HG02840 (cell line): Measurements from ENCODE around the gene SAXO2.
A peak's percentile ranks its signal among the peaks of the same experiment; 100 is the strongest.
"Not testable (repeated sequence)": the region's sequence is repeated elsewhere in the genome, so short reads cannot be mapped to it uniquely, and the experiment has no call there.

ENCODE experiments used
- ATAC-seq: cut with Tn5 transposase; IDR thresholded peaks from one replicate; pipeline ENCODE4 v1.9.1; 2021; ENCODE audit warnings: mild to moderate bottlenecking, moderate library complexity, moderate number of reproducible peaks; ENCODE audit not compliant: unreplicated experiment, low FRiP score

The SAXO2 gene

DNA sequence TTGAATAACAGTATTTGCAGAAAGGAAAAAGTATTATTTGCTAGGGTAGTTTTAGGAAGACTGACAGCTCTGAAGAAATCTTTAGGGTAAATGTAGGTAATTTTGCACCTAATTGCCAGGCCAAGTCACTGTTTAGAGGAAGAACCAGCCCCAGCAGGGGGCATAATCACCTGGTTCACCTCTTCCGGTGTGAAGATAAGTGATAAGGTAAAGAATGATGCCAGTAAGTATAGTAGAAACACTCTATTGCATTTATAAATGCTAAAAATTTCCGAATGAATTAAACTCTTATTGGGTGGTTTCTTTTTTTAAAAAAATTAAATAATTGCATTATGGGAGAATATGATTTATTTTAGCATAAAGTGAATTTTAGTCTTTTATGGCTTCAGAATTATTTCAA lies 21.8 kb downstream of the SAXO2 start:
- not testable (repeated sequence) for ATAC-seq

DNA sequence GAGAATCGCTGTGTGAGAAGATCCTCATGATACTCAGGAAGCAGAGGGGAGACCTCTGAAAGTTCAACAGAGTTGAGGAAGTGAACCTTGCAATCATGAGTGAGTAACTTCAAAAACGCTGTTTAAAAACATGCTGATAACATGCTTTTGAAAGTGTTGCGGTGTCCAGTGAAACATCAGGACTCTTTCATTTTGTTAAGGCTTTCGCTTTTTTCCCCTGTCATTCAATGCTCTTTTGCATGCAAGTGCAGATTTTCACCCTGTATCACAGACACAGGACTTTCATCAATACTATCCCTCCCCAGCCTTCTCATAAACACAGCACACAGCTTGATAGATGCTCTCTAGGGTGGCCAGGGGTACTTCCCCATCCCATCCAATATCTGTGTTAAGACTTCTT lies 23.9 kb downstream of the SAXO2 start:
- ATAC-seq = peak; percentile 70

DNA sequence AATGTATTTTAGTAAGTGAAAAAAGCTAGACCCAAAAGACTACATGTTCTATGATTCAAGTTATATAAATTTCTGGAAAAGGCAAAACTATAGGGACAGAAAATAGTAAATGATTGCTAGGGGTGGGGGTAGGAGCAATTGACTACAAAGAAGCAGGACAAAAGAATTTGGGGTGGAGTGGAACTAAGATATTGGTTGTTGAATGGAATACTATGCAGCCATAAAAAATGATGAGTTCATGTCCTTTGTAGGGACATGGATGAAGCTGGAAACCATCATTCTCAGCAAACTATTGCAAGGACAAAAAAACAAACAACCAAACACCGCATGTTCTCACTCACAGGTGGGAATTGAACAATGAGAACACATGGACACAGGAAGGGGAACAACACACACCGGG lies 25.6 kb downstream of the SAXO2 start:
- ATAC-seq = not testable (repeated sequence)

DNA sequence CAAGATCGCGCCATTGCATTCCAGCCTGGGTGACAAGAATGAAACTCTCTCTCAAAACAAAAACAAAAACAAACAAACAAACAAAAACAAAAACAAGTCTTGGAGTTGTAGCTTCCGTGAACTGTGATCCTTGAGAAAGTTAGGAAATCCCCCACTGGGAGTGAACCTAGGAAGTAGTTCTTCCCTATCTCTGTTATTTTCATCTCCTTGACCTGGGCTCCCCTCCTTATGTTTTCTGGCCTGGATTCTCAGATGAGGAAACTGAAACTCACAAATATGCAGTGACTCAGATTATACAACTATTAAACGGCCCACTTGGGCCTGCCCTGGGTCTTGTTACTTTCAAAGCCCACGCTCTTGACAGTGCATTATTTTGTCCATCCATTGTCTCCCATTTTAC lies 29.7 kb downstream of the SAXO2 start:
- no peak for ATAC-seq

DNA sequence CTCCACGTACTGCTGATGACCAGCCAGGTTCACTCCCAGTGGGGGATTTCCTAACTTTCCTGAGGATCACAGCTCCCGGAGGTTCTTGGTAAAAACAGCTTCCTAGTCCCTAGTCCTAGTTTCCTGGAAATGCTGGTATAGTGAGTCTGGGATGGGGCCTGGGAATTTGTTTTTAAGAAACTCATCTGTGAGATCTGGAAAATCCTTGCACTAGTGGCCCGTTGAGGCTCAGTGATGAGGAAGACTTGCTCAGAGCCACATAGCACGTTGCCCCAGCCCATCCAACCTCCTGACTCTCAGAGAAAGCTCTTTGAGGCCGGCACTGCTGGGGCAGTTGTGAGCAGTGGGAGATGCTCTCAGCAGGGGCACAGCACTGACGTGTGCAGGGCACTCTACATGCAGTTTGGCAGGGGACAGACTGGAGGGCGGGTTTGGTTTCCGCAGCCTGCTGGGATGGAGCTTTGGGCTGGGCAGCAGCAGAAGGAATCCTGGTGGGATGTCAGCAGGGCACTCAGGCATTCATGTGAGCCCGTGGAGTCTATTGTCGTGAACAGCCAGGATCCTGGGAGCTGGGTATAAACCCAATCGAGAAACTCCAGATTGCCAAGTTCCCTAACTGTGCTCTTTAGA lies 31.6 kb downstream of the SAXO2 start:
- ATAC-seq = no peak

DNA sequence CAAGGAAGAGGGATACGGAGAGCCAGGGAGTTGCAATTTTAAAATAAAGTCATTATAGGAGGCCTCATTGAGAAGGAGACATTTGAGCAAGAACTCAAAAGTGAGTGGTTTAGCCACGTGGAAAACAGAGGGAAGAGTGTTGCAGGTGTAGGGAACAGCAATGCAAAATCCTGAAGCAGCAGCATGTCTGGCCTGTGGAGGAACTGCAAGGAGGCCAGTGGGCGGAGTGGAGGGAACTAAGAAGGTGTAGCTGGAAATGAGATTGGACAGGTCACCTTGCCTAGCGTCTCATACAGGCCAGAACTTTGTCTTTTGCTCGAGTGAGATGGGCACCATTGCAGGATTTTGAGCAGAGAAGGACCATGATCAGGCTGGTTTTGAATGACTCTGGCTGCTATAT lies 34.9 kb downstream of the SAXO2 start:
- no peak for ATAC-seq

DNA sequence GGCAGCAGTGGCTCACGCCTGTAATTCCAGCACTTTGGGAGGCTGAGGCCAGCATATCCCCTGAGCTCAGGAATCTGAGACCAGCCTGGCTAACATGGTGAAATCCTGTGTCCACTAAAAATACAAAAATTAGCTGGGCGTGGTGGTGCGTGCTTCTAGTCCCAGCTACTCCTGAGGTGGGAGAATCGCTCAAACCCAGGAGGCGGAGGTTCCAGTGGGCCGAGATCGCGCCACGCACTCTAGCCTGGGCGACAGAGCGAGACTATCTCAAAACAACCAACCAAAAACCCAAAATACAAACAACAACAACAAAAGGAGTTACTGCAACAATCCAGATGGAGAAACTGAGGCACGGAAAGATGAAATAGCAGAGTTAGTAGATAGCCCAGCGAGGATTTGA lies 35.4 kb downstream of the SAXO2 start:
- no peak for ATAC-seq

DNA sequence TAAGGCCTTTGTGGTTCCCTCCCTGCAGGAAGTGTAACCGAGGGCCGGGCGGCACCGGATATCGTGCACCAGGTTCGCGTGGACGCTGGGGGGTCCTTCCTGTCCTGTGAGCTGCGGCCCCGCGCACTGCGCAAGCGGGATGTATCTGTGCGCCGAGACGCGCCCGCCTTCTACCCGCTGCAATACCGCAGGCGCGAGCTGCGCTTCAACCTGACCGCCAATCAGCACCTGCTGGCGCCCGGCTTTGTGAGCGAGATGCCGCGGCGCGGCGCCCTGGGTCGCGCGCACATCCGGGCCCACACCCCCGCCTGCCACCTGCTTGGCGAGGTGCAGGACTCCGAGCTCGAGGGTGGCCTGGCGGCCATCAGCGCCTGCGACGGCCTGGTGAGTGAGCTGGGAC lies 35.9 kb downstream of the SAXO2 start:
- no peak for ATAC-seq

DNA sequence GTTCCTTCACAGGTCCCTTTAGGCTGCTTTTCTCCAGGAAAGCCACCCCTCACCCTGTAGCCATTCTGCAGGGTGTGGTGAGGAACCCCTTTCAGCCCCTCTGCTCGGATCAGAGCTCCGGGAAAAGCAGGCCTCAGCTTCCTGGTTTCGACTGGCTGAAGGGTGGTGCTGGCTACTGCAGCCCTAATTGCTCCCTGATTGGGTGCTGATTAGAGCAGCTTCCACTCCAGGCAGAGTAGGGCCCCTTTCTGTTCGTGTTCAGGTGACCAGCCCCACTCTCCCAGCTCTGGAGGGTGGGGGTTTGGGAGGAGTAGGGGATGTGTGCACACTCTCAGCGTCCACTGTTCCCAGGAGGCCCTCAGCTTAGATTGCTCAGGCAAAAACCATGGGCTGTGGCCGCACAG lies 36.9 kb downstream of the SAXO2 start:
- ATAC-seq = not testable (repeated sequence)

DNA sequence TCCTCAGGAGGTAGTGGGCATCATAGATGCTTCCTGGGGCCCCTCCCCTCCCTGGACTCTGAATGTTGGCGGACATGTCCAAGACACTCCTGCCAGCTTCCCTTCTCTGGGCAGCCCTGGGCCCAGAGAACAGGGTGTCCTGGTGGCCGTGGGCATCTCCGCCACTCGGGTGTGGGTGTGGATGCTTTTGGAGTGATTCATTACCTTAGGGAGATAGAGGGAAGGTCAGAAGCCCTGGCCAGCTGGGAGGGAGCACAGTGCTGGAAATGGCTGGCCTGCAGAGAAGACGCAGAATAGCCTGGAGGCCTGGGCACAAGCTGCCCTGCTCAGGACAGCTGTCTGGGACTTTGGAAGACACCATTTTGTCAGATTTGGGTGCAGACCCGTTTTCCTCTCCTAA lies 37.7 kb downstream of the SAXO2 start:
- ATAC-seq = not testable (repeated sequence)

DNA sequence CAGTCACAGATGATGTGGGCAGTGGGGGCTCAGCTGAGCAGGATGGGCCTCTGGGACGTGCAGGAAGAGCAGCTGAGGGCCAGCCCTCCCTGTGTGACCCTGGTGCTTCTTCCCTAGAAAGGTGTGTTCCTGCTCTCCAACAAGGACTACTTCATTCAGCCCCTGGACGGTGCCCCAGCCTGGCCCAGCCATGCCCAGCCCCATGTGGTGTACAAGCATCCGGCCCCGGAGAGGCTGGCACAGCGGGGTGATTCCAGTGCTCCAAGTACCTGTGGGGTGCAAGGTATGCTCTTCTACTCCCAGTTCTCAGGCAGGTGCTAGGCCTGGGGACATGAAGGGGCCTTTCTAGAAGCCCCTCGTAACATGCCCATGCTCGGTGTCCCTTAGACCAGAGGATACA lies 38.3 kb downstream of the SAXO2 start:
- no peak for ATAC-seq

DNA sequence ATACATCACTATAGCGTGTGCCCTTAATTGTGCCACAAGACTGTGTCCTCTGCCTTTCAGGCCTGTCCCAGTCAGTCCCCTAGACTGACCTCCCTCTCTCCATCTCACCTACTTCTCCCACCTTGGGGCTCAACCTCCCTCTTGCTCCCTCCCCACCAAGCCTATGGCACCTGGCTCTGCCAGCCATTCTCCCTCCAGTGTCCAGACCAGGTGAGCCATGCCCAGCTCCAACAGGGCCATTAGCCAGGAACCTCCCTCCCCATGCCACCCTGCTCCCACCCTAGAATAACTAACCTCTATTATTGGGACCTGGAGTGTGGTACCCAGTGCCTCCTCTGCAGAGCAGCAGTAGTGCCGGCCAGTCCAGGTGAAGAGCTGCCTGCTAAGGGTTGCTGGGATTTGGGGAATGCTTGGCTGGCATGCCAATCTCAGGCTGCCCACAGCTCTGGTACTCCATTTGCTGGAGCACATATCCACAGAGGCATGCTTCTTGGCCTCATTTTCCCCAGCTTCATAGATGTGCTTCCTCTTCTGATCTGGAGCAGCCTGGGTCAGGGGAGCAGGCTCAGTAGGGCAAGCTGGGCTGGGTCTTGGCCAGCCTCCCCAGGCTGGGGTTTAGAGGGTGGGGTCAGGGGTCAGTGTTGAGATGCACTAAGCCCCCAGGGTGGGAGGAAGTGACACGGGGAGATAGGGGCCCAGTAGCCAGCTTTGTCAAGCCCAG lies 38.8 kb downstream of the SAXO2 start:
- no peak for ATAC-seq

DNA sequence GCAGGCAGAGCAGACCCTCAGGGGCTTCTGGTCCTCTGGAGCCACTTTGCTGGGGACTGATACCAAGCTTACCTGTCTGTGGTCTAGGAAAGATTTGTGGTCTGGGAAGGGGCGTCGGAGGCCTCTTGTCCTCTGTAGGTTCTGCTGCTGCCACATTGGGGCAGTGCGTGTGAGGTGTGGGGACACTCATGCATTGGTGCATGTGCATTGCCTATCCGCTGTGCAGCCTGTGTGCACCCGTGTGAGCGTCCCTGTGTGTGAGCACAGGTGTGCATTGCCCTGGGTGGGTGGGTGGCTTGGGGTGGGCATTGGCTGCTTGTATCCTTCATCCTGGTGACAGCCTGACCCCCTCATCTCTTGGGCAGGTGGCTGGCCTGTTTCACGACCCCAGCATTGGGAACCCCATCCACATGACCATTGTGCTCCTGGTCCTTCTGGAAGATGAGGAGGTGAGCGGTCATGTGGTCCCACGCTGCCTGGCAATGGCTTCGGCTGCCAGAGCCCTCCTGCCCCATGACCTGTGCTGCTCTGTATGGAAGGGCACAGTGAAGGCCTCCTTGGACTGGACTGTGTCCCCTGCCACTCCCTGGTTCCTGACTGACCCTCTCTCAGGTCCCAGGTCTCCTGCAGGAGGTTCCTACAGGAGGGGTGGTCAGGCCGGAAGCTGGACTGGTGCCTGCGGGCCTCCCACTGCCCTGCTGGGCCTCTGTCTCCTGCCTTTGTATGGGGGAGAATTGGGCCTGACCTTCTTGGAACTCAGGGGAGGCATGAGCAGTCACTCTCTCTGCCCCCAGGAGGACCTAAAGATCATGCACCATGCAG lies 41.5 kb downstream of the SAXO2 start:
- ATAC-seq = no peak

DNA sequence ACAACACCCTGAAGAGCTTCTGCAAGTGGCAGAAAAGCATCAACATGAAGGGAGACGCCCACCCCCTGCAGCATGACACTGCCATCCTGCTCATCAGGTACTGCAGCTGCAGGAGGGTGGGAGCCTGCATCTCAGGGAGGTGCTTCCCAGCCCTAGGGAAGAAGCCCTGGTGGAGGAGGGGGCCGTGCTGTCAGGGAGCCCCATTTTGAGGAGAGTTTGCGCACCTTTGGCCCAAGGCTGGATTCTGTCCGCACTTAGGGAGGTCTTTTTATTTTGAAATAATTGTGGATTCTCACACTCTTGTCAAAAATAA lies 42.1 kb downstream of the SAXO2 start:
- no peak for ATAC-seq

DNA sequence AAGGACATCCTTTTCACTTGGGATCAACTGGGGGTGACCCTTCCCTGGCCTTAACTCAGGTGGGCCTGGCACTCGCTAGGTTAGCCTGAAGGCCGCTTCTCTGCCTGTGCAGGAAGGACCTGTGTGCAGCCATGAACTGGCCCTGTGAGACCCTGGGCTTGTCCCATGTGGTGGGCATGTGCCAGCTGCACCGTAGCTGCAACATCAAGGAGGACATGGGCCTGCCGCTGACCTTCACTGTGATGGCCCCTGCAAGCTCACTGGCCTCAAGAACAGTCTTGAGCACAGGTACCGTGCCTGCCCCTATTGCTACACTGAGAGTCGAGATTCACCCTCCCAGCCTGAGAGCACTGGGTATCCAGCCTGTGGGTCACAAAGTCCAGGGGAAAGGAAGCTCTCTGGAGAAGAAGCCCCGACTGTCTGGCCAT lies 43.0 kb downstream of the SAXO2 start:
- ATAC-seq = no peak

DNA sequence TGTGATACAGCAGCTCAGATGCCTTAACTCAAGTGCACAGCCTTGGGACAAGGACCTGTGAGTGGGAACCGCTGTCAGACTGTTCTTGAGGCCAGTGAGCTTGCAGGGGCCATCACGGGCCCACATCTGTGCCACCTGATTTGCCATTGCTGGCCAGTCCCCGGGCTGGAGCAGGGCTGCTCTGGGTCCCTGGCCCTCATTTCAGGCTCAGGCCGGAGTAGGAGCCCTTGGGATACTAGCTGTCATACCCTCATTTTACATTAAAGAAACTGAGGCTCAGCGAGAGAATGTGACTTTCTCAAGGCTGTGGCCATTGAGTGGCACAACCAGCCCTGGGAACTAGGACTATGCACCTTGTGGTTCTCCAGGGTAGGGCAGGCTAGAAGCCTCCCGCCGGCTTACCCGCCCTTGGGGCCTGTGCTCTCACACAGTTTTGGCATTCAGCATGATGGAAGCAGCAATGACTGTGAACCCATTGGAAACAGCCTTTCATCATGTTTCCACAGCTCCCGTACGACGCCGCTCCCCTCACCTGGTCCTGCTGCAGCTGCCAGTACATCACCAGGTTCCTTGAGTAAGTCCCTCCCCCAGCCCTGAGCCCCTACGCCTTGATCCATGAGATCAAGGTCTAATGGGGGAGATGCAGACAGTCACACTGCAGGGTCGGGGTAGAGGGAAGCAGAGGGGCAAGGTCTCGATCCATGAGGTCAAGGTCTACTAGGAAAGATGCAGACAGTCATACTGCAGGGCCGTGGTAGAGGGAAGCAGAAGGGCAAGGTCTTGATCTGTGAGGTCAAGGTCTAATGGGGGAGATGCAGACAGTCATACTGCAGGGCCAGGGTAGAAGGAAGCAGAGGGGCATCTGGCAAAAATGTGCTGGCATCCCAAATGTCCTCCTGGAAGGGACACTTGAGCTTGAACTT lies 44.4 kb downstream of the SAXO2 start:
- ATAC-seq = no peak

DNA sequence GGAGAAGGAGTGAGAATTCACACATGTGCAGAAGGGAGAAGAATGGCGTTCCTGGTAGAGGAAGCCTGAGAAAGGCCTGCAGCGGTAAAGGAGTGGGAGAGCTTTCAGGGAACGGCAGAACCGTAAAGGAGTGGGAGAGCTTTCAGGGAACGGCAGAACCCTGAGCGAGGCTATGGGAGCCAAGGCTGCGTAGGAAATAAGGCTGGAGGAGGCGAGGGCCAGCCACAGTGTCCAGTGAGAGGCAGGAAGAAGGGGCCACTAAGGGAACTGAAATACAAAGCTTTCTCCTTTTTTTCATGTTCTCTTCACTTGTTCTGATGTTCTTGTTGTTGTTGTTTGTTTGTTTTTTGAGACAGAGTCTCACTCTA lies 45.1 kb downstream of the SAXO2 start:
- no peak for ATAC-seq

DNA sequence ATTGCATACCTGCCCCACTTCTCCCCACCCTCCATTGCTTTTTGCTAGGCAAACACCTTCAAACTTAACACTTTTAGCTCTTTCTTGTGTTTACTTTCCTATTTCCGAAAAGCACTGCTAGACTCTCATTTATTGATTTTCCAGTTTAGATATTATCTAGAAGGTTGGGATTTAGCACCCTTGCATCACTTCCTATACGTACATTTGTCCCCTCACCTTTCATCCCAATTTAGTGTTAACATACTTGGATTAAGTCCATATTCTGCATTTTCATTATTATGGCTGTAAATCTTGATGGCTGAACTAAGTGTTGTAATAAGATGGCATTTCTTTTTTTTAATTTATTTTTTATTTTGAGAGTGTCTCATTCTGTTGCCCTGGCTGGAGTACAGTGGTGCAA lies 47.2 kb downstream of the SAXO2 start:
- ATAC-seq = no peak

DNA sequence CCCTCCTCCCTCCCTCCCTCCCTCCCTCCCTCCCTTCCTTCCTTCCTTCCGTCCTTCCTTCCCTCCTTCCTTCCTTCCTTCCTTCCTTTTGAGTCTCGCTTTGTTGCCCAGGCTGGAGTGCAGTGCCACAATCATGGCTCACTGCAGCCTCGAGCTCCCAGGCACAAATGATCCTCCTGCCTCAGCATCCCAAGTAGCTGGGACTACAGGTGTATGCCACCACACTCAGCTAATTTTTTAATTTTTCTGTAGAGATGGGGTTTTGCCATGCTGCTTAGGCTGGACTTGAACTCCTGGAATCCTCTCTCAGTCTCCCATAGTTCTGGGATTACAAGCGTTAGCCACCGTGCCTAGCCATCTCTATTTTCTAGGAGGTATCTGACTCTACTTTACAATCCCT lies 48.7 kb downstream of the SAXO2 start:
- not testable (repeated sequence) for ATAC-seq

DNA sequence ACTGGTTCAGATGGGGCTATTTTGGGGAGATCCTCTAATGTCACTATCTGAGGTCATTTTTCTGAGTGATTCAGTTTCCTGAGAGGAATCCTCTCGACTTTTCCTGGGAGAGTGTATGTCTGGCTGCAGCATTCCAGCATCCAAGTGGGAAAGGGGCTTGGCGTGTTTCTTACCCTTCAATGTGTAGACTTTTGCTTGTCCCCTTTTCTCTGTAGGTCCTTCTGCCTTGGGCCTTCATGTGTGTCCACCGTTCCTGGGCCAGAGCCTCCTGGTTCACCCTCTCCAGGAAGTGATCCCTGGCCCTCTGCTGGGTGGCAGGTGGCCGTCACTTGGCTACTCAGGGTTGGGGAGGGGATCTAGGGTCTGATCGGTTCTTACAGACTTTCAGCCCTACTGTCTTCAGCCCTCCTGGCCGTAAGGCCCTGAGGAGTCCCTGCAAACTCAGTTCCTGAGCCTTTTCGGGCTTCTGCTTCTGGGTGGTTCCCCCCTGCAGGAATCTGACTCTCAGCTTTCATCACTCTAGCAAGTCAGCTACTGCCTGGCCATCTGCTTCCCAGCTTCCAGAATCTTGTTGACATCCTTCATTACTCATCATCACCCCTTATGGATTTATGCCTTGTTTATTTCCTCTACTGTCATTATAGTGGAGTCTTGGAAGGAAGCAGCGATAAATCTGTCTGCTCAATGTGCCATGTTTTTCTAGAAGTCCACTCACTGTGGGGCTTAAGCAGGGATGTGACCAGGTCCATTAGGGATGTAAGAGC lies 50.1 kb downstream of the SAXO2 start:
- ATAC-seq = no peak
